SK-N-SH treated with all-trans-retinoic acid at 6 μM for 48 hours (cell line): Measurements from ENCODE around the gene UQCR11.

Experiments used
- ATAC-seq: fragments of 200-7000 bp; cut with Tn5 transposase; 3 replicates; pipeline ENCODE4 v1.9.1; 2020; ENCODE audit warnings: mild to moderate bottlenecking, moderate library complexity
- BACH2 ChIP-seq: fragments of 250-450 bp; sonication (Bioruptor Pico); IDR thresholded peaks from 2 replicates; pipeline ENCODE4 v1.9.0; 2021; ENCODE audit warnings: mild to moderate bottlenecking, borderline replicate concordance
- CSDC2 ChIP-seq: fragments of 250-450 bp; sonication (Bioruptor Pico); IDR thresholded peaks from 2 replicates; pipeline ENCODE4 v1.5.0; 2020; ENCODE audit warnings: mild to moderate bottlenecking, moderate library complexity
- ESRRG ChIP-seq: fragments of 250-450 bp; sonication (Bioruptor Pico); IDR thresholded peaks from 2 replicates; pipeline ENCODE4 v1.6.1; 2021; ENCODE audit warnings: mild to moderate bottlenecking
- OSR1 ChIP-seq: fragments of 250-450 bp; sonication (Bioruptor Pico); IDR thresholded peaks from 2 replicates; pipeline ENCODE4 v1.8.0; 2022; ENCODE audit warnings: moderate library complexity, mild to moderate bottlenecking, inconsistent platforms
- RARB ChIP-seq: fragments of 250-450 bp; sonication (Bioruptor Pico); IDR thresholded peaks from 2 replicates; pipeline ENCODE4 v1.8.0; 2021; ENCODE audit warnings: mild to moderate bottlenecking, moderate library complexity
- SNAI2 ChIP-seq: fragments of 250-450 bp; sonication (Bioruptor Pico); IDR thresholded peaks from 2 replicates; pipeline ENCODE4 v1.5.0; 2020; ENCODE audit warnings: mild to moderate bottlenecking, moderate library complexity
- TCF4 ChIP-seq: fragments of 250-450 bp; sonication (Bioruptor Pico); IDR thresholded peaks from 2 replicates; pipeline ENCODE4 v1.8.0; 2021; ENCODE audit warnings: mild to moderate bottlenecking, moderate library complexity, borderline replicate concordance
- TOX ChIP-seq: fragments of 250-450 bp; sonication (Bioruptor Pico); IDR thresholded peaks from 2 replicates; pipeline ENCODE4 v1.8.0; 2021; ENCODE audit warnings: mild to moderate bottlenecking, moderate library complexity, borderline replicate concordance
- ZC3H10 ChIP-seq: fragments of 250-450 bp; sonication (Bioruptor Pico); IDR thresholded peaks from 2 replicates; pipeline ENCODE4 v1.5.1; 2021; ENCODE audit warnings: mild to moderate bottlenecking, moderate library complexity
- ZFP3 ChIP-seq: fragments of 250-450 bp; sonication (Bioruptor Pico); IDR thresholded peaks from 2 replicates; pipeline ENCODE4 v1.5.0; 2020; ENCODE audit warnings: mild to moderate bottlenecking, moderate library complexity
- ZFP30 ChIP-seq: fragments of 450-650 bp; formaldehyde crosslinking; IDR thresholded peaks from 2 replicates; pipeline ENCODE4 v1.5.0; 2022; ENCODE audit warnings: mild to moderate bottlenecking, moderate library complexity
- ZNF565 ChIP-seq: fragments of 450-650 bp; formaldehyde crosslinking; conservative IDR thresholded peaks from 2 replicates; pipeline ENCODE4 v1.5.0; 2020; ENCODE audit warnings: low read depth, mild to moderate bottlenecking, moderate library complexity
- ZNF70 ChIP-seq: fragments of 450-650 bp; formaldehyde crosslinking; IDR thresholded peaks from 2 replicates; pipeline ENCODE4 v1.5.0; 2020; ENCODE audit warnings: mild to moderate bottlenecking, moderate library complexity
- ZNF8 ChIP-seq: fragments of 450-650 bp; formaldehyde crosslinking; IDR thresholded peaks from 2 replicates; pipeline ENCODE4 v1.5.0; 2020; ENCODE audit warnings: mild to moderate bottlenecking, moderate library complexity
- TF ChIP-seq, protein P1 (sequence below): fragments of 250-450 bp; sonication (Bioruptor Pico); IDR thresholded peaks from 2 replicates; pipeline ENCODE4 v1.5.1; 2021; ENCODE audit warnings: mild to moderate bottlenecking, moderate library complexity
- TF ChIP-seq, protein P2 (sequence below): fragments of 250-450 bp; sonication (Bioruptor Pico); IDR thresholded peaks from 2 replicates; pipeline ENCODE4 v1.5.0; 2020; ENCODE audit warnings: mild to moderate bottlenecking, moderate library complexity
- TF ChIP-seq, protein P3 (sequence below): fragments of 250-450 bp; sonication (Bioruptor Pico); IDR thresholded peaks from 2 replicates; pipeline ENCODE4 v1.5.1; 2020; ENCODE audit warnings: low read depth, mild to moderate bottlenecking, moderate library complexity
- TF ChIP-seq, protein P4 (sequence below): fragments of 250-450 bp; sonication (Bioruptor Pico); IDR thresholded peaks from 2 replicates; pipeline ENCODE4 v1.8.0; 2020; ENCODE audit warnings: mild to moderate bottlenecking, moderate library complexity, borderline replicate concordance
- TF ChIP-seq, protein P5 (sequence below): fragments of 250-450 bp; sonication (Bioruptor Pico); IDR thresholded peaks from 2 replicates; pipeline ENCODE4 v1.8.0; 2021; ENCODE audit warnings: low read depth, mild to moderate bottlenecking, moderate library complexity, borderline replicate concordance

Gene UQCR11

DNA sequence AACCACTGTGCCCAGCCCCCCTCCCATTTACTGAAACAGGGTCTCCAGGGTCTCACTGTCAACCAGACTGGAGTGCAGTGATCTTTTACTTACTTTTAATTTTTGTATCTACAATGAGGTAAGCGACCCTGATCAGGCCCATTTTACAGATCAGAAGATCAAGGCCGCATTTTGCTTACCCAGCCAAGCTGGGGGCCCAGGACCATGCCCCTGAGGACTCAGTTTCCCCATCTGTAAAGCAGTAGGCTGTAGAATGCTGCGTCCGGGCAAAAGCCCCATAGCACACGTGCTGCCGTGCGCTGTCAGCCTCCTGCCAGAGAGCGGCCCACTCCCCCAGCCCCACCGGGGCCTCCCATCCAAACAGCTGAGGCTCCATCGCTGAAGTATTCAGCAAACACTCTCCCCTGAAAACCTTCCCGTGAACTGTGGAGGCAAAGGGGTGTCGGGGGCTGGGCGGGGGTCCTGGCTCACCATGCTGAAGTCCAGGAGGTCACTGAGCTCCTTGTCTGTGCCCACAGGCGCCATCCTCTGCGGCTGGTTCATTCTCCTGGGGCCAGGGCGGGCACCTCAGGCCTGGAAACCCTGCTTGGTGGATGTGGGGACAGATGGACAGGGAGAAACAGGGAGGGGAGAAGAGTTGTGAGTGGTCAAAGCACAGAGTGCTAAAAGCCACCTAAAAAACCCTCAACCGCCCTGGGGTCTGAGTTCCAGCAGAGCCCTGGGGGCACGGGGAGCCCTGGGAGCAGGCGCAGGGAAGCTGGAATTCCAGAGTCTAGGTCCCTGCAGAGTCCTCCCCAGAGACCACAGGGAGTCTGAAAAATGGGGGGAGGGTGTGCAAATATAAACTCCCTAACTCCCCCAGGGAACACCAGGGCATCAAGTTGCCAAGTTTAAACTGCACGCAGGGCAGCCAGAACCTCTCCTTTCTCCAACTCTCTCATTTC, 44.7 kb upstream of the UQCR11 start:
- no peak for TF ChIP-seq ZC3H10 (CRISPR knock-in tag)
- TF ChIP-seq CSDC2 (CRISPR knock-in tag) = no peak
- TF ChIP-seq, protein P1, sequence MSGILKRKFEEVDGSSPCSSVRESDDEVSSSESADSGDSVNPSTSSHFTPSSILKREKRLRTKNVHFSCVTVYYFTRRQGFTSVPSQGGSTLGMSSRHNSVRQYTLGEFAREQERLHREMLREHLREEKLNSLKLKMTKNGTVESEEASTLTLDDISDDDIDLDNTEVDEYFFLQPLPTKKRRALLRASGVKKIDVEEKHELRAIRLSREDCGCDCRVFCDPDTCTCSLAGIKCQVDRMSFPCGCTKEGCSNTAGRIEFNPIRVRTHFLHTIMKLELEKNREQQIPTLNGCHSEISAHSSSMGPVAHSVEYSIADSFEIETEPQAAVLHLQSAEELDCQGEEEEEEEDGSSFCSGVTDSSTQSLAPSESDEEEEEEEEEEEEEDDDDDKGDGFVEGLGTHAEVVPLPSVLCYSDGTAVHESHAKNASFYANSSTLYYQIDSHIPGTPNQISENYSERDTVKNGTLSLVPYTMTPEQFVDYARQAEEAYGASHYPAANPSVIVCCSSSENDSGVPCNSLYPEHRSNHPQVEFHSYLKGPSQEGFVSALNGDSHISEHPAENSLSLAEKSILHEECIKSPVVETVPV (CRISPR knock-in tag) = no peak
- no peak for TF ChIP-seq ZNF70
- TF ChIP-seq, protein P2, sequence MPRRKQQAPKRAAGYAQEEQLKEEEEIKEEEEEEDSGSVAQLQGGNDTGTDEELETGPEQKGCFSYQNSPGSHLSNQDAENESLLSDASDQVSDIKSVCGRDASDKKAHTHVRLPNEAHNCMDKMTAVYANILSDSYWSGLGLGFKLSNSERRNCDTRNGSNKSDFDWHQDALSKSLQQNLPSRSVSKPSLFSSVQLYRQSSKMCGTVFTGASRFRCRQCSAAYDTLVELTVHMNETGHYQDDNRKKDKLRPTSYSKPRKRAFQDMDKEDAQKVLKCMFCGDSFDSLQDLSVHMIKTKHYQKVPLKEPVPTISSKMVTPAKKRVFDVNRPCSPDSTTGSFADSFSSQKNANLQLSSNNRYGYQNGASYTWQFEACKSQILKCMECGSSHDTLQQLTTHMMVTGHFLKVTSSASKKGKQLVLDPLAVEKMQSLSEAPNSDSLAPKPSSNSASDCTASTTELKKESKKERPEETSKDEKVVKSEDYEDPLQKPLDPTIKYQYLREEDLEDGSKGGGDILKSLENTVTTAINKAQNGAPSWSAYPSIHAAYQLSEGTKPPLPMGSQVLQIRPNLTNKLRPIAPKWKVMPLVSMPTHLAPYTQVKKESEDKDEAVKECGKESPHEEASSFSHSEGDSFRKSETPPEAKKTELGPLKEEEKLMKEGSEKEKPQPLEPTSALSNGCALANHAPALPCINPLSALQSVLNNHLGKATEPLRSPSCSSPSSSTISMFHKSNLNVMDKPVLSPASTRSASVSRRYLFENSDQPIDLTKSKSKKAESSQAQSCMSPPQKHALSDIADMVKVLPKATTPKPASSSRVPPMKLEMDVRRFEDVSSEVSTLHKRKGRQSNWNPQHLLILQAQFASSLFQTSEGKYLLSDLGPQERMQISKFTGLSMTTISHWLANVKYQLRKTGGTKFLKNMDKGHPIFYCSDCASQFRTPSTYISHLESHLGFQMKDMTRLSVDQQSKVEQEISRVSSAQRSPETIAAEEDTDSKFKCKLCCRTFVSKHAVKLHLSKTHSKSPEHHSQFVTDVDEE = no peak
- no peak for TF ChIP-seq TCF4 (CRISPR knock-in tag)
- TF ChIP-seq, protein P3, sequence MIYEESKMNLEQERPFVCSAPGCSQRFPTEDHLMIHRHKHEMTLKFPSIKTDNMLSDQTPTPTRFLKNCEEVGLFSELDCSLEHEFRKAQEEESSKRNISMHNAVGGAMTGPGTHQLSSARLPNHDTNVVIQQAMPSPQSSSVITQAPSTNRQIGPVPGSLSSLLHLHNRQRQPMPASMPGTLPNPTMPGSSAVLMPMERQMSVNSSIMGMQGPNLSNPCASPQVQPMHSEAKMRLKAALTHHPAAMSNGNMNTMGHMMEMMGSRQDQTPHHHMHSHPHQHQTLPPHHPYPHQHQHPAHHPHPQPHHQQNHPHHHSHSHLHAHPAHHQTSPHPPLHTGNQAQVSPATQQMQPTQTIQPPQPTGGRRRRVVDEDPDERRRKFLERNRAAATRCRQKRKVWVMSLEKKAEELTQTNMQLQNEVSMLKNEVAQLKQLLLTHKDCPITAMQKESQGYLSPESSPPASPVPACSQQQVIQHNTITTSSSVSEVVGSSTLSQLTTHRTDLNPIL (CRISPR knock-in tag) = no peak
- no peak for TF ChIP-seq ESRRG (CRISPR knock-in tag)
- ATAC-seq = no peak

DNA sequence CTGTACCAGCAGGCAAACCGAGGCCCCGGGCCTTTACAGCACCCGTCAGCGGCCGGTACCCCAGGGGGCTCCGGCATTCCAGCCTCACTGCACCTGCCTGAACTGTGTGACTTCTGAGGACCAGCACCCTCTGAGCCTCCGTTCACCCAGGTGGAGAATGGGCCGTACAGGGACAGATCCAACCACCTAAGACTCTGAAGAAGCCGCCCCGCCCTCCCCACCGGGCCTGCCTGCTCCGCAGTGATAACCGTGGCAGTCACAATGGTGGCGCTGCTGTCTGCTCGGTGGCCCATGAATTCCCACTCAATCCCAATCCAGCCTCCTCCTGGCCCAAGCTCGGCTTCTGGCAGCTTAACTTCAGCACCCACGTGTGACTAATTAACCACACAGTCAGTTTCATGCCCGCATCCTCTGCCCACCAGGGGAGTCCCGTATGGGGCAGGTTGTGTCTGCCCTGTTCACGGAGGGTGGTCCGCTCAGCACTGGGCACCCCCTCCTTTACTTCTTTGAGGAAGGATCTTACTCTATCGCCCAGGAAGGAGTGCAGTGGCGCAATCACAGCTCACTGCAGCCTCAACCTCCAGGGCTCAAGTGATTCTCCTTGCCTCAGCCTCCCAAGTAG, 43.8 kb upstream of the UQCR11 start:
- ATAC-seq = no peak
- TF ChIP-seq ZNF8 (CRISPR knock-in tag) (no peak), TCF4 (CRISPR knock-in tag) (no peak), ZNF70 (no peak), ZFP30 (CRISPR knock-in tag) (no peak), RARB (CRISPR knock-in tag) (no peak)
- TF ChIP-seq, protein P2 = no peak
- TF ChIP-seq, protein P4, sequence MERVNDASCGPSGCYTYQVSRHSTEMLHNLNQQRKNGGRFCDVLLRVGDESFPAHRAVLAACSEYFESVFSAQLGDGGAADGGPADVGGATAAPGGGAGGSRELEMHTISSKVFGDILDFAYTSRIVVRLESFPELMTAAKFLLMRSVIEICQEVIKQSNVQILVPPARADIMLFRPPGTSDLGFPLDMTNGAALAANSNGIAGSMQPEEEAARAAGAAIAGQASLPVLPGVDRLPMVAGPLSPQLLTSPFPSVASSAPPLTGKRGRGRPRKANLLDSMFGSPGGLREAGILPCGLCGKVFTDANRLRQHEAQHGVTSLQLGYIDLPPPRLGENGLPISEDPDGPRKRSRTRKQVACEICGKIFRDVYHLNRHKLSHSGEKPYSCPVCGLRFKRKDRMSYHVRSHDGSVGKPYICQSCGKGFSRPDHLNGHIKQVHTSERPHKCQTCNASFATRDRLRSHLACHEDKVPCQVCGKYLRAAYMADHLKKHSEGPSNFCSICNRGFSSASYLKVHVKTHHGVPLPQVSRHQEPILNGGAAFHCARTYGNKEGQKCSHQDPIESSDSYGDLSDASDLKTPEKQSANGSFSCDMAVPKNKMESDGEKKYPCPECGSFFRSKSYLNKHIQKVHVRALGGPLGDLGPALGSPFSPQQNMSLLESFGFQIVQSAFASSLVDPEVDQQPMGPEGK (CRISPR knock-in tag) = no peak

DNA sequence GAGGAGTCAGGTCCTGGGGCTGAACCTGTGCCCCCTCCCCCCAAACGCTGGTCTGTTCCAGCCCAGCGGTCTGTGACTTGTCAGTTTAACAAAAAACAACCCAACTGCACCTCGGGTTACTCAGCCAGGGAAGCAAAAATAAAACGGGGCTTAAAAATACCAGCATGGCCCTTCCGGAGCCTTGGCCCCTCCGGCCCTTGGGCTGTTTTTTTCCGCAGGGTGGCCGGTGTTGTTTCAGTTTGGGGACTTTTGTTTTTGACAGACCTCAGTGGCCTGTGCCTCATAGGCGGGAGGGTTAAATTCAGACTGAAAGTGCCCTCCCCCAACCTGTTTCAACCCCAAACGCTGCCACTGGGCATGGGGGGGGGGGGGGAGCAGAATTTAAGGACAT, 43.2 kb upstream of the UQCR11 start:
- ATAC-seq = no peak
- TF ChIP-seq ZFP30 (CRISPR knock-in tag) = no peak
- no peak for TF ChIP-seq ZNF565 (CRISPR knock-in tag)
- TF ChIP-seq ZFP3 = no peak
- TF ChIP-seq OSR1 = no peak
- TF ChIP-seq, protein P5, sequence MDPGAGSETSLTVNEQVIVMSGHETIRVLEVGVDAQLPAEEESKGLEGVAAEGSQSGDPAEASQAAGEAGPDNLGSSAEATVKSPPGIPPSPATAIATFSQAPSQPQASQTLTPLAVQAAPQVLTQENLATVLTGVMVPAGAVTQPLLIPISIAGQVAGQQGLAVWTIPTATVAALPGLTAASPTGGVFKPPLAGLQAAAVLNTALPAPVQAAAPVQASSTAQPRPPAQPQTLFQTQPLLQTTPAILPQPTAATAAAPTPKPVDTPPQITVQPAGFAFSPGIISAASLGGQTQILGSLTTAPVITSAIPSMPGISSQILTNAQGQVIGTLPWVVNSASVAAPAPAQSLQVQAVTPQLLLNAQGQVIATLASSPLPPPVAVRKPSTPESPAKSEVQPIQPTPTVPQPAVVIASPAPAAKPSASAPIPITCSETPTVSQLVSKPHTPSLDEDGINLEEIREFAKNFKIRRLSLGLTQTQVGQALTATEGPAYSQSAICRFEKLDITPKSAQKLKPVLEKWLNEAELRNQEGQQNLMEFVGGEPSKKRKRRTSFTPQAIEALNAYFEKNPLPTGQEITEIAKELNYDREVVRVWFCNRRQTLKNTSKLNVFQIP (CRISPR knock-in tag) = no peak
- no peak for TF ChIP-seq ZNF8 (CRISPR knock-in tag)
- TF ChIP-seq, protein P1 (CRISPR knock-in tag) = no peak
- TF ChIP-seq BACH2 (CRISPR knock-in tag) = no peak
- TF ChIP-seq TOX (CRISPR knock-in tag) = no peak
- TF ChIP-seq, protein P3 (CRISPR knock-in tag) = no peak
- no peak for TF ChIP-seq ZC3H10 (CRISPR knock-in tag)
- TF ChIP-seq SNAI2 (CRISPR knock-in tag) = no peak
- TF ChIP-seq ZNF70 = no peak
- no peak for TF ChIP-seq CSDC2 (CRISPR knock-in tag)
